DMS79 (cell line): ENCODE results near the gene ST6GALNAC5.
"Not testable (repeated sequence)": the region's sequence is repeated elsewhere in the genome, so short reads cannot be mapped to it uniquely, and the experiment has no call there.

ENCODE experiments used
- DNase-seq: peaks from one replicate; lab custom pipeline; 2025; lab: John Stamatoyannopoulos, UW

The ST6GALNAC5 gene

DNA sequence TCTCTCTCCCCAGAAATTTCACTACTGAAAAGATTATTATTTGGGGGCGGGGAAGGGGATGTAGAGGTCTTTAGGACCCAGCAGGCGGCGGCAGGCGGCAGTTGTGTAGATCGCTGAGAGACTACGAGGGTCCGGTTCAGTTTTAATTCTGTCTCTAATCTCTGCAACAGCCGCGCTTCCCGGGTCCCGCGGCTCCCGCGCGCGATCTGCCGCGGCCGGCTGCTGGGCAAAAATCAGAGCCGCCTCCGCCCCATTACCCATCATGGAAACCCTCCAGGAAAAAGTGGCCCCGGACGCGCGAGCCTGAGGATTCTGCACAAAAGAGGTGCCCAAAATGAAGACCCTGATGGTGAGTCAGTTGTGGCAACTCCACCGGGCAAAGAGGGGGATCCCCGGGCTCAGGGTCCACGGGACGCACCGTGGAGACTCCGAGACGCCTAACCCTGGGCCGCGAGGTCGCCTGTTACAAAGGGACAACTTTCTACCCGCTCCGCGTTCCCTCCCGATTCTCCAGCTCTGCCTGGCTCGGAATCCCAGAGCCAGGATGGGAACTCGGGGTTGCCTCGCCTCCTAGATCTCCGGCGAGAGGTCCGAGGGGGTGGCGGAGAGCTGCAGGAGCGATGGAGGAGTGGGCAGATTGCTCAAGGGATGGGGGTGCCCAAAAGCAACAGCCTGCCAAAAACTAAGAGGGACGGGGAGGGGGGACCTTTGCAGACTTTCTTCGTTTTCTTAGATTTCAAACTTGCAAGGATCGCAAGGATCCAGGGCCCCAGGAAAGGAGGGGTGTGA is at the start of gene ST6GALNAC5:
Gene ST6GALNAC5 (plus strand): TSS at position 139 of the 789 bp plus-strand sequence.
- no peak for DNase-seq

DNA sequence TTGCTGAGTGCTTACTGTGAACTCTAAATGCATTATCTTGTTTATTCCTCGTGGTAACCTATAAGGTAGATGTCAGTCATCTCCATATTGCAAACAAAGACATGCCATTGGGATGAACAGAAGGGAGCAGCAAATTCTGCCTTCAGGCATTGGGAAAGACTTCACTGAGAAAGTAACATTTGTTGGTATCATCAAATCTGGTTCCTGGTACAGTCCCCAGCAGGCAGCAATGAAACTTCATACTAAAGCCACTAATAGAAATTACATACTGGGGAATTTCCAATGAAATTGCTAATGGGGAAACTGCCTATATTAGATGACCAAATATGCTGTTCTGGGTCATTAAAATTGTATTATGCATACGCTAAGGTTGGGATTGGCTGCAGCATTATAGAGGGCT is 47.3 kb upstream of the ST6GALNAC5 start:
- no peak for DNase-seq

DNA sequence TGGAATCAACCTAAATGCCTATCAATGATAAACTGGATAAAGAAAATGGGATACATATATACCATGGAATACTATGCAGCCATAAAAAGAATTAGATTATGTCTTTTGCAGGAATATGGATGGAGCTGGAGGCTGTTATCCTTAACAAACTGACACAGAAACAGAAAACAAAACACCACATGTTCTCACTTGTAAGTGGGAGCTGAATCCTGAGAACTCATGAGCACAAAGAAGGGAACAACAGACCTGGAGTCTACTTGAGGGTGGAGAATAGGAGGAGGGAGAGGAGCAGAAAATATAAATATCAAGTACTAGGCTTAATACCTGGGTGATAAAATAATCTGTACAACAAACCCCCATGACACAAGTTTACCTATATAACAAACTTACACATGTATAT is 44.3 kb upstream of the ST6GALNAC5 start:
- not testable (repeated sequence) for DNase-seq

DNA sequence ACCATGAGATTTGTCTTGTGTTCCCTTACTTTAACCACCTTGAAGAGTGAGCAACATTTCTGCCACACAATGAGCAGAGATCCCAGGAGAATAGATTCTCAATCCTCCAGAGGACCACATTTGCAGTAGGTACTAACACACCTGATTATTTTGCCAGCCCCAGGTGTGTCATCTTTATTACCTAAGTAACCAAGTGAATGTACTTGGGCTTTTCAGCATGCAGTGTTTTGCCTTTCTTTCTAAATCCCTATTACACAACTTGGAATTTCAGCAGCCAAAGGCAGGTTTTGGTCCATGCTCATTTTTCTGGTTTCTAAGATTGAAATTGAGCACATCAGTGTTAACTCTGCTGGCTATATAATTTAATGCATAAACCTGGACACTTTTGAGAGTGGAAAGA is 43.2 kb upstream of the ST6GALNAC5 start:
- no peak for DNase-seq

DNA sequence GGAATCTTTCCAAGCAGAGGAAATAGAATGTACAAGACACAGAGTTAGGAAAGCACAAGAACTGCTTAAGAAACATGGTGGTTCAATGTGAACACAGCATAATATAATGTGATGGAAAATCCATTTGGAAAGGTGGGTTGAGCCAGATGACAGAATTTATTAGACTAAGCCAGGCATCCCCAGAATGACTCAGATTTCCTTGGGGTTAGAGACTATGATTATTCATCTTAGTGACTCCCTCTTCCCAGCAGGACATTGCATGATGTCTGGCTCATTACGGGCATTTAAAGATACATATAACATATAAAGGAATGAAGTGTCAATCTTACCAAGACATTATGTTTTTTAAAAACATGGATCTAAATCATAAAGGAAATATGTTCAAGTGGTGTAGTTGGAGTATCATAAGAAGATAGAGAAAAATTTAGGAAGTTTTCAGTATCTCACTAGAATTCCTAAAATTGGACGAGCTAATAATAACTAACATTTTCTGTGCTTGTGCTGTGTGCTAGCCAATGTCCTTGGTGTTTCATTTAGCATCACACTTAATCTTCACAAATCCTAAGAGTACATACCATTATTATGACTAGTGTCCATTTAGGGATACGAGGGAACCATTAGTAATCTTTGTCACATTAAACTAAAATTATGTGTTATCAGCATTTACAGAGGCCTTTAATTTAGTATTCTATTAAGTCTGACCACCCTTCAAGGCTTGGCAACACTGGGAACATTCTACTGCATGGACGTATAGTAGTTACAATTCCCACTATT is 41.0 kb upstream of the ST6GALNAC5 start:
- no peak for DNase-seq

DNA sequence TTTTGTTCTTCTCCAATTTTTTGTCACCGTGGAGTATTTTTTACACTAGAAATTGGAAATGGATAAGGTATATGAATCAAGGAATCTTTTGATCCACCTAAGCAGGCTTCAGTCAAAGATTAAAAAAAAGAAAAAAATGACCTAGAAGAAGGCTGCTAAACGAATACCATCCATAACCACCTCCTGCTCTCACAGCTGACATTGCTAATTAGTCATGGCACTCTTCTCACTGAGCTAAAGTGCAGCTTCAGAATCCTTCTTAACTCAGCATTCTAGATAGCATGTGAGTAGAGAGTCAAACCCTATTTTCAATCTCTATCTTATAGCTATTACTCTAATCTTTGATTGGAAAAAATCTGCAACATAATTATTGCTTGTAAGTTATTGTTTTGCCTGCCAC is 40.2 kb upstream of the ST6GALNAC5 start:
- no peak for DNase-seq

DNA sequence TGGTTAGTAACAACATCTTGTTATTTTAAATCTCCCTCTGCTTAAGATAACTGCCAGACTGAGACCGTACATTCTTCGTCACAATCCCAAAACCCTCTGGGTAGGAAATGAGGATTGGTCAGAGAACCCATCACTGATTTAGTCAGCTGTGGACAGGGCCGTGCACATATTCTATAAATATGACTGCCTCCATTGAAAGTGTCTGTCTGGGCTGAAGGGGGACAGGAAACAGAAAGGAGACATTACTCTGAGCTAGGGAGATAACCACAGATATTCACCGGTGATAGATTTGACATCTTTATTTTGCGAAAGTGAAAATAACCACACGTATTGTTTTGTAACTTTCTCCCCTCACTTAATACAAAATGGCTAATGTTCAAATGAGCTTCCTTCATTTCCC is 36.9 kb upstream of the ST6GALNAC5 start:
- no peak for DNase-seq

DNA sequence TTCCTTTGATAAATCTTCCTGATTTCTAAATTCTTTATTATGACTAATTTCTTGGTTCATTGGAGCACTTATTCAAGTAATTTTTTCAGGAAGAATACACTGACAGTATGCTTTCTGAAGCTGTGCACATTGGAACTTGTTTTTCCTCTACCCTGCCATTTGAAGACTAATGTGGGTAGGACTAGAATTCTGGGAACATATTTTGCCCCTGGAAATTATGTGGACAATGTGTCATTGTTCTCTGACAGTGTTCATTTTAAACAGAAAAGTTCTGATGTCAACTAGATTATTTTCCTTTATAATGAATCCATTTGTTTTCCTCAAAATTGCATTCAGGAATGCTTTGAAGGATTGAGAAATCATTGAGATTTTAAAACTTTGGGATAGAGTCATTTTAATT is 34.8 kb upstream of the ST6GALNAC5 start:
- no peak for DNase-seq

DNA sequence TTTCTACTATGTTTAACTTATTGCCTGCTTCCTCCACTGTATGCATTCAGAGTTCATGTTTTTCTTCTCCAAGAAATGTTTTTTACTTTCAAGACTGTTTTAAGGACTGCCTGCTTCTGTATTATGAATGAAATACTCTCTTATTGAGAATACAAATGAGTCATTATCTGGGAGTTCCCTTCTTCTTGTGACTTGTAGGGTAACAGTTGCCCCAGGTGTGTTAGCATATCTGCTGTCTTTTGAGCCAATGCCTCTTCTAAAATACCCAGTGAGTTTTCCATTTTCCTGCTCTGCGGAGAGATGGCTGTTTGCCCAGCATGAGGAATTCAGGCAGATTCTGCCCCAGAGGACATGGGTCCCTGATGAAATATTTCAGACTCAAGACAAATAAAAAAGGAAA is 34.1 kb upstream of the ST6GALNAC5 start:
- DNase-seq, result no peak

DNA sequence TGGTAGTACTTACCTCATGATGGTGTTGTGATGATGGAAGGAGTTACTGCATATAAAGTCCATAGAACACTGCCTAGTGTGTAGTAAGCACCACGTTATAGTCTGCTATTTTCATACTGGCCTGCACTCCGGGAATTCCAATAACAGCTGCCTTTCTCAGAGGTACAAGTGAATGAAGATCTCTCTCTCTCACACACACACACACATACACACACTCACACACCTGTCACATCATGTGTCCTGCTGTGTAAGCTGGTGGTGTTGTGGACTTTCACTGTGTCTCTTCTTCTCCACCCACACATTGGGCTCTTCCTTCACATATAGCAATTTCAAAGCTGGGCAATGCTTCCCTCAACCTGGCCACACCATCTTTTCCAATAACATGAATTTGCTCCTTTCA is 33.4 kb upstream of the ST6GALNAC5 start:
- no peak for DNase-seq

DNA sequence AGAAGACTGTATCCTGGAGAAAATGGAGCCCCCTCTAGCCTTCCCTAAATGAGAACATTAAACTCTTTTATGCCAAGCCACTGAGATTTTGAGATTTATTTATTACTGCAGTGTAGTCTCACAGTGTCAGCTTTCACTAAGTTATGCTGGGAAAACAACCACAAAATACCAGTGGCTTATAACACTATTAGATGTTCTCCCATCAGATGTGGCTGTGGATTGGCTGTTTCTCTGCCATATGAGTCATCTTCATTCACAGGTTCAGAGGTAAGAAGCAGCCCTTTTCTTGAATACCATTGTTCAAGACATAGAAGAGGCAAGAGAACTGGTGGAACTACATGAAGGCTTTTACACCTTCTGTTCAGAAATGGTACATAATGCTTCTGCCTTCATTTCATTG is 32.1 kb upstream of the ST6GALNAC5 start:
- DNase-seq, result no peak

DNA sequence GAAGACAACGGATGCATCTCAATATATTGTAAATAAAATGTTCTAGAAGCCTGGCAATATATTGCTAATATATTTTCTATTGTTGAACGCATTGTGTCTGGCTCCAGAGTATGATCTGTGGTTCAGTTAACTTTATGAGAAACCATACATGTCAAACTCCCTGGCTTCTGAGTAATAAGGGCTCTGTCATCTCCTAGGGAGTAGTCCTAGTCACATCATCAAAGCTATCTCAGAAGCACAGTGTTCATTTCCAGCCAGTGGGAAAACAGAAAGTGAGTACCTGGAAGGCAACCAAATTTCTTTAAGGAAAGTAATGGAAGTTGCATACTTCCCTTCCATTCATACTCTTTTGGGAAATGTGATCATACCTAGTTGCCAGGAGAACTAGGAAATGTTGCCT is 27.0 kb upstream of the ST6GALNAC5 start:
- no peak for DNase-seq

DNA sequence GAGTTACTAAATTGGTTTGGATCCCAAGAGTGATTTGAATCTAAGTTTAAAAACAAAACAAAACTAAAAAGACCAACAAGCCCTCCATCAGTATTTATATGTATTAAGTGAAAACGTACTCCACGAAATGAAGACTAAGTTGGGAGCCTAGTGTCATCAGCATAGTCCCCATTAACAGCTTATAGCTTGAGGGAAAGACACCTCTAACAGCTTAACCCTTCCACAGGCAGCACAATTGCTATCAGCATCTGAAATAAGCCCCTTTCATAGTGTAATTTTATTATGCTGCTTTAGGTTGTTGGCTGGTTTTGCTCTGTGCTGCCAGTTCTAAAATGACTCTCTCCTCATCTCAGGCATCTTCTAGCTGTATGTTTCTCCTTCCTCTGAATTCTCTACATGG is 25.8 kb upstream of the ST6GALNAC5 start:
- no peak for DNase-seq

DNA sequence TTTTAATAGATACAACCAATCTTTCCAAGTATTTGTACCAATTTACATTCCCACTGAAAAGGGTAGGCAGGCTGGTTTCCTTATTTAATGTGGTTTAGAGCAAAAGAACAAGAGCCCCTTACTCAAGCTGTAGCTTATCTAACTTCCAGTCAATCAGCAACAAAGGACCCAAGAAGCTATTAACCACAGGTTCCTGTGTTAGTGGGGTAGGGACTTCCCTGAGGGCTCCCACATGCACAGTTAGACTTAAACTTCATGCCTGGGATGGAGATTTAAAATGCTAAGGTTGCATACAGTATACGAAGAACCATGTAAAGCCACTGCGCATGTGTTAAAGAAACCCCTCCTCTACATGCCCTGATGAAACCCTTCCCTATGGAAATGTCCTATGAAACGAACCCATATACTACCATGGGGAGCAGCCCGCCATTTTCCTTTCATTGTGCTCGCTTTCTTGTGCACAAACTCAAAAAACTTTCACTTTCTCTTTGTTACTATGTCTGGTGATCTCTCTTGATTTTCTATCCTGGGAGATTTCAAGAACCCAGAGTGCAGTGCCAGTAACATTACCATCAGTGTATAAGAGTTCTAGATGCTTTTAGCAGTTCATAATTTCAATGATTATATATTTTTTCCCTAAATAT is 23.3 kb upstream of the ST6GALNAC5 start:
- DNase-seq, result no peak

DNA sequence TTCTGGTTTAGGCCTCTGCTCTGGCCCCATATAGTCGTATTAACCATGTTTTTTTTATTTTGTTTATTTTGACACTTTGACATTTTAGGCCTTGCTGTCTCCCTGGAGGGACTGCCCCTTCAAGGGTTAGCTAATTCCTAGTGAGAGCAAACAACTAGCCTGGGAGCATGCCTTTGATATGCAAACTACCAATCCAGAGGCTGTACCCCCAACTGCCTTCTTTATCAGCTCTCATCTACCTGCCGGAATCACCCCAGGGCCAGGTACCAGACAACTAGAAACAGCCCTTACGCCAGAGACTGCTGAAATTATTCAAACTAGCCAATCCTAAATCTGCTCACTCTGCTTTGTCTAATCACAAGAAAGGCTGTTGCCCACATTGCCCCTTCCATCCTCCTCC is 13.0 kb upstream of the ST6GALNAC5 start:
- no peak for DNase-seq

DNA sequence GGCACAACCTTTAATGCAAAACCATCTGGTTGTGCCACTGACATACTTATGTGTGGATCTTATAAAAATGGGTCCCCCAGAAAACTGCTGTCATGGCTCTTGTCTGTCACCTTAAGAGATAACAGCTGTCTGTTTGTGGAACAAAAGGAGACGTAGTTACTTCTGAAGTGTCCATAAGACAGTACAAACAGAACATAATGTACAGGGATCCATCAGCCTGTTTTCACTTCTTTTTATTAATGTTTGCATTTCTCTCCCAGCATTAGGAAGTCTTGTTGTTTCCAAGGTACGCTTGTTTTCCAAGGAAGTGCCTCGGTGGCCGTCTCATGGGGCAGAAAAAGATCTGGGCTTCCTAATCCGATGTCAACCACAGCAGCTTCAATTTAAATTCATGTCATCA is 11.2 kb upstream of the ST6GALNAC5 start:
- DNase-seq, result no peak

DNA sequence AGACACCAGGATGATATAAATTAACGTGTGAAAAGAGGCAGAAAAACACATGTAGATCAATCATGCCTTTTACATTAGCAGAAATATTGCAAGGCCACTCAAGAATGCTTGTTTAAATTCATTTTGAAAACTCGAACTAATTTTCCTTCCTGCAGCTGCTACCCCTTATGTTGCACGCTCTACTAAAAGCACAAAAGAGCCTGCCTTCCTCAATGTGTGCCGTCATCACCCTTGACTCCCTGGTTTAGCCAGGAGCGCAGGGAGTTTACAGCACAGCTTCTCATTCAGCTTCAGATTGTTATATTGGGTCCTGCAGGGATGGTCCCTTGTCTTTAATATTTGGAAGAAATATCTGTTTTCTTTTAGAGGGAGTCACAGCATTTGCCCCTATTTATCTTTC is 10.1 kb upstream of the ST6GALNAC5 start:
- no peak for DNase-seq

DNA sequence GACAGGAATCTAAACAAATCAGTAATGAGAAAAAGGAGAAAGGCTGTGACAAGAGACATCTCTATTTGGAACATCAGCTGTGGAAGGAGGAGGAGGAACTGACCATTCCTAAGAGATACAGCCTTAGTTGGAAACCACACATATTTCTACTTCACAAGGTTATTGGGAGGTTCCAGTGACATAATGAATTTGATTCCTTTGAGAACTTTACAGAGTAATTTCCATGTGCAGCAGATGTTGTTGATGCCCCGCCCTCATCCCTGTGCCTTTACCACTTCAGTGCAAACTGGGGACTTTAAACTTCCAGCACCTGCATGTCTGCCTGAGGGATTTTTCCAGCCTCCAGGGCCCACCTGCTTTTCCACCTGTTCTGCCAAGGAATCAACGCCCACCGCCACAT is 9.3 kb upstream of the ST6GALNAC5 start:
- DNase-seq, result no peak

DNA sequence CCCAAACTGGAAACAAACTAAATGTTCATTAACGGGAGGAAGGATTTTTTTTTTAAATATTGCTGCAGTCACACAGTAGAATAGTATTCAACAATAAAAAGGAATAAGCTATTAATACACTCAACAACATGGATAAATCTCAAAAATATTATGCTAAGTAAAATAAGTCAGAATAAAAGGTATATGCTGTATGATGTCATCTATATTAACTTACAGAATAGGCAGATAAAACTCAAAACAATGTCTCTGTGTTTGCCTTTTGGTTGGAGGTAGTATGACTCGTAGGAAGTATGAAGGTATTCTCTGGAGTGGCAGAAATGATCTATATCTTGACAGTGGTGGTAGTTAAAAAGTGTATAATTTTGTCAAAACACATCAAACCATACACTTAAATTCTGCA is 6.1 kb upstream of the ST6GALNAC5 start:
- DNase-seq, result no peak

DNA sequence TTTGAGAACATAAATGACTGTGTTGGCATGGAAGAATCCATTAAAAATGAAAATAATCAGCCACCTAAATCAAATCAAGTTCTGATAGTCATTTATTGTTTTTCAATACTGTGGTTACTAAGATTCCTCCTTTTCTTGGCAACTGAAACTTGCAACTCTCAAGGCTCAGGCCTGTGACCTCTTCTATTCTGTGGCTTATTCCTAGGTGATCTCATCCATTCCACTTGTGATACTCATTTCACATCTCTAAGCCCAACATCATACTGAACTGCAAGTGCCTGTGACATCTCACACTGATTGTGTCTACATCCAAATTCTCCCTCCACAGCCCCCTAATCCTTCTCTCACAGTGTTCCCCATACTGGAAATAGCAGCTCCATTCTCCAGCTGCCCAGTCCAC is 4.8 kb upstream of the ST6GALNAC5 start:
- DNase-seq, result no peak

DNA sequence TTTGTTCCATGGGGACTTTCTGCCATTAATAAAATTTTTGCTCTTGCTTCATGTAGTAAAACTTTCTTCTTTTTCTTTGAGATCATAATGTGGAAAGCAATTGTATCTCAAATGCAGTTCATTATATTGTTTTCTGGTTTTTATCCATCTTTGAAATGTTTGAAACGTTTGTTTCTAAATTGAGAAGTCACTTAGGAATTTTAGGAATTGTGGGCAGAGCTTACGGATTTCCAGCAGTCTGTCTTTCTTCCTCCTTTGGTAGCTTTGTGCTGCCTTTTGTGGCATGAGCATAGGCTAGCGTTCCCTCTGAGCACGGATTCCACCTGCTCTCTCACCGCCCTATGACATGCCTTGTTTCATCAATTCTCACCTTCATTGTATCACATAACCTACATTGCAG is 2.9 kb upstream of the ST6GALNAC5 start:
- DNase-seq, result no peak

DNA sequence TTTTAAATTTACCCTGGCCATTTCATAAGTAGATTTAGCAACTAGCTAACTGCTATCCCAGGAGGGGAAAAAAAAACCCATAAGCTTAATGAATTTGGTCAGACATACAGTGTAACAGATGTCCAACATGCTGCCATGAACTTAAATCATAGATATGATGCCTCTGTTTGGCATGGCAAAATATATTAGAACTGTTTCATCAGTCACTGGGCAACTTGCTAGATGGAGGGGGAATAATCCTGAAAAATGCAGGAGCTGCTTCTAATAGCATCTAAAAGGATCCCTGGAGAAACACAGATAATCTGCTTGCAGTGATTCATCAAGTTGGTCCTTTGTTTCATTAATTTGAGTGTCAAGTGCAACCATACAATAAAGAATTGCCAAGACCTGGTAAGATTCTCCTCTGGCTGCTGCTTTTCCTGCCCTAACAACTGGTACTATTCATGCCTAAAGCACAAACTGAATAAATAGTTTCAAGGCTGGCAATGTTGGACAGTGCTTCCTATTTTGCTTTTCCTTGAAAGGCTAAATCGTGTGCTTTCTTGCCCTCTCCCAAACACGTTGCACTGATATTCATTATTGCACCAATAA is 1.5 kb upstream of the ST6GALNAC5 start:
- no peak for DNase-seq

DNA sequence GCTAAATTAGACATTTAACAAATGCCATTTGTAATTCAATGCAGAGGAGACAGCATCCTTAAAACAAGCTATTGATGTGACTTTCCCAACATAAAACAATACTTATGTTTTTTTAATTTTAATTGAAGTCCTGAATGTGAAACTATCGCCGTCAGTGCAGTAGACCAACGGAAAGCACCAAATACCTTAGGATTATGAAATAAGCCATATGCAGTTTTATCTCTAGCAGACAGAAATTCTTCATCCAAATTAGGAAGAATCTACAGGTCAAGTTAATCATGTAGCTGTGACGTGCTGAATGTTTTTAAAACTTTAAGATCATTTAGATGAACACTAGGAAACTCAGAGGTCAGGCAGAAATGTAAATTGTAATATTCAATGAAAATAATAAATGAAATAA is 714 bp upstream of the ST6GALNAC5 start:
- DNase-seq, result no peak
